MM.1S (cell line): ENCODE results near the gene IL9R.

Source experiments
- DNase-seq: peaks from one replicate; pipeline ENCODE4 v3.0.0-alpha.2; 2015
- H2AFZ ChIP-seq: fragments of 300-600 bp; sonication (generic); 2 replicates; pipeline ENCODE4 v1.6.0; 2016; ENCODE audit warnings: antibody characterized with exemption, low read length
- H3F3A ChIP-seq: fragments of 300-600 bp; sonication (generic); 2 replicates; pipeline ENCODE4 v1.6.1; 2016; ENCODE audit warnings: mild to moderate bottlenecking, antibody characterized with exemption, low read length, moderate library complexity, mixed read lengths; ENCODE audit not compliant: insufficient read depth
- H3K27ac ChIP-seq: fragments of 300-600 bp; sonication (generic); 2 replicates; pipeline ENCODE4 v1.5.1; 2016; ENCODE audit warnings: mild to moderate bottlenecking, low read length
- H3K27me3 ChIP-seq: fragments of 300-600 bp; sonication (generic); replicated peaks from 2 replicates; pipeline ENCODE4 v1.6.0; 2016; ENCODE audit warnings: low read length; ENCODE audit not compliant: insufficient read depth
- H3K36me3 ChIP-seq: fragments of 300-600 bp; sonication (generic); replicated peaks from 2 replicates; pipeline ENCODE4 v1.6.1; 2016; ENCODE audit warnings: mild to moderate bottlenecking, low read length, mixed read lengths; ENCODE audit not compliant: insufficient read depth
- H3K4me1 ChIP-seq: fragments of 300-600 bp; sonication (generic); 2 replicates; pipeline ENCODE4 v1.6.1; 2016; ENCODE audit warnings: low read length, mixed read lengths
- H3K4me2 ChIP-seq: fragments of 300-600 bp; sonication (generic); 2 replicates; pipeline ENCODE4 v1.6.0; 2016; ENCODE audit warnings: low read depth, low read length
- H3K4me3 ChIP-seq: fragments of 300-600 bp; sonication (generic); 2 replicates; pipeline ENCODE4 v1.5.1; 2016; ENCODE audit warnings: low read length, mixed read lengths
- H3K79me2 ChIP-seq: fragments of 300-600 bp; sonication (generic); 2 replicates; pipeline ENCODE4 v1.6.1; 2016; ENCODE audit warnings: mixed run types, low read length, mixed read lengths
- H3K9ac ChIP-seq: fragments of 300-600 bp; sonication (generic); 2 replicates; pipeline ENCODE4 v1.6.1; 2016; ENCODE audit warnings: low read length, mixed read lengths
- H3K9me2 ChIP-seq: fragments of 300-600 bp; sonication (generic); replicated peaks from 2 replicates; pipeline ENCODE4 v1.6.1; 2016; ENCODE audit warnings: mild to moderate bottlenecking, low read length, mixed read lengths; ENCODE audit not compliant: insufficient read depth
- H3K9me3 ChIP-seq: fragments of 300-600 bp; sonication (generic); replicated peaks from 2 replicates; pipeline ENCODE4 v1.6.1; 2016; ENCODE audit warnings: mild to moderate bottlenecking, low read length, mixed read lengths; ENCODE audit not compliant: insufficient read depth
- H4K20me1 ChIP-seq: fragments of 300-600 bp; sonication (generic); 2 replicates; pipeline ENCODE4 v1.6.1; 2016; ENCODE audit warnings: mild to moderate bottlenecking, low read length, moderate library complexity, mixed read lengths; ENCODE audit not compliant: insufficient read depth
- CTCF ChIP-seq: fragments of 300-600 bp; sonication (generic); IDR thresholded peaks from 2 replicates; pipeline ENCODE4 v1.5.1; 2016; ENCODE audit warnings: antibody characterized with exemption, low read length, mixed read lengths
- EZH2 ChIP-seq: fragments of 300-600 bp; sonication (generic); optimal IDR thresholded peaks from 2 replicates; pipeline ENCODE3; 2017; ENCODE audit warnings: low read depth, mild to moderate bottlenecking, antibody characterized with exemption, low read length, mixed read lengths
- EZH2phosphoT487 ChIP-seq: fragments of 300-600 bp; sonication (generic); IDR thresholded peaks from 2 replicates; pipeline ENCODE4 v1.6.1; 2018; ENCODE audit warnings: antibody characterized with exemption, low read length

Gene IL9R

GRCh38 chrX:155956649-155957048 is 40.8 kb upstream of the IL9R start:
- TF ChIP-seq EZH2phosphoT487: no peak

GRCh38 chrX:155957843-155958242 is 39.7 kb upstream of the IL9R start:
- Histone ChIP-seq H3K4me1 (peaks cover 7% of the 10 kb centered on the region; the same call in 1 of the 2 replicates), H4K20me1 (no peaks in the 10 kb centered on the region), H3K79me2 (no peaks in the 10 kb centered on the region), H3K9ac (no peak overlapping the region), H3K4me2 (no peak overlapping the region), H3K36me3 (no peaks in the 10 kb centered on the region), H3K27ac (no peak overlapping the region), H3K27me3 (no peaks in the 10 kb centered on the region), H2AFZ (no peak overlapping the region), H3K4me3 (no peak overlapping the region), H3K9me3 (no peaks in the 10 kb centered on the region), H3F3A (no peaks in the 10 kb centered on the region), H3K9me2 (no peaks in the 10 kb centered on the region)
- DNase-seq: no peak
- no peak for TF ChIP-seq CTCF
- TF ChIP-seq EZH2phosphoT487: no peak
- TF ChIP-seq EZH2: no peak

More at GRCh38 chrX:155956649-155957048, 40.8 kb upstream of the IL9R start:
- no peak overlapping the region for H3K27ac ChIP-seq
- no peak for DNase-seq
- H3K4me1 ChIP-seq: peaks cover 7% of the 10 kb centered on the region; the same call in 1 of the 2 replicates
- H3K9ac ChIP-seq: no peak overlapping the region
- H3K4me3 ChIP-seq: no peak overlapping the region
- no peak overlapping the region for H2AFZ ChIP-seq
- no peaks in the 10 kb centered on the region for H3K9me2 ChIP-seq
- no peaks in the 10 kb centered on the region for H3K9me3 ChIP-seq
- H3K4me2 ChIP-seq: no peak overlapping the region
- H3K36me3 ChIP-seq: no peaks in the 10 kb centered on the region
- H3K27me3 ChIP-seq: no peaks in the 10 kb centered on the region
- H4K20me1 ChIP-seq: no peaks in the 10 kb centered on the region
- H3K79me2 ChIP-seq: no peaks in the 10 kb centered on the region
- no peaks in the 10 kb centered on the region for H3F3A ChIP-seq

GRCh38 chrX:155959018-155959587 is 38.4 kb upstream of the IL9R start:
- Histone ChIP-seq H3K4me3 (no peak overlapping the region), H3F3A (no peaks in the 10 kb centered on the region), H3K9me2 (no peaks in the 10 kb centered on the region), H3K79me2 (no peaks in the 10 kb centered on the region), H3K27me3 (no peaks in the 10 kb centered on the region), H3K27ac (no peak overlapping the region), H3K4me1 (no peaks in the 10 kb centered on the region), H3K4me2 (no peak overlapping the region), H4K20me1 (no peaks in the 10 kb centered on the region), H3K9ac (no peak overlapping the region), H3K9me3 (no peaks in the 10 kb centered on the region), H2AFZ (no peak overlapping the region), H3K36me3 (no peaks in the 10 kb centered on the region)
- TF ChIP-seq EZH2: no peak
- no peak for TF ChIP-seq CTCF
- TF ChIP-seq EZH2phosphoT487: no peak
- DNase-seq: no peak

GRCh38 chrX:155962906-155963305 is 34.6 kb upstream of the IL9R start:
- no peak for DNase-seq
- Histone ChIP-seq H3K36me3 (no peaks in the 10 kb centered on the region), H3K27me3 (no peaks in the 10 kb centered on the region), H3K9me3 (no peaks in the 10 kb centered on the region), H3K9ac (no peak overlapping the region), H3K9me2 (no peaks in the 10 kb centered on the region), H2AFZ (no peak overlapping the region), H3F3A (no peaks in the 10 kb centered on the region), H3K27ac (no peak overlapping the region), H4K20me1 (no peaks in the 10 kb centered on the region), H3K4me1 (no peaks in the 10 kb centered on the region), H3K79me2 (no peaks in the 10 kb centered on the region), H3K4me3 (no peak overlapping the region), H3K4me2 (no peak overlapping the region)
- TF ChIP-seq EZH2phosphoT487 (no peak), EZH2 (no peak), CTCF (no peak)
